ENCODE measurements around the gene TH. TPM values are rescaled to one million over a fixed set of nuclear protein-coding genes. Genes with fewer than 3 reads are reported as not detected.
"Not testable (repeated sequence)": the region's sequence is repeated elsewhere in the genome, so short reads cannot be mapped to it uniquely, and the experiment has no call there.

Gene TH
- polyA plus RNA-seq, 1 donor: 0.33 TPM

- not testable (repeated sequence) for DNase-seq (ENCODE audit: low read depth)
These were observed 6.6 kb upstream of the TH start for GRCh38 chr11:2178055-2178773.

DNA sequence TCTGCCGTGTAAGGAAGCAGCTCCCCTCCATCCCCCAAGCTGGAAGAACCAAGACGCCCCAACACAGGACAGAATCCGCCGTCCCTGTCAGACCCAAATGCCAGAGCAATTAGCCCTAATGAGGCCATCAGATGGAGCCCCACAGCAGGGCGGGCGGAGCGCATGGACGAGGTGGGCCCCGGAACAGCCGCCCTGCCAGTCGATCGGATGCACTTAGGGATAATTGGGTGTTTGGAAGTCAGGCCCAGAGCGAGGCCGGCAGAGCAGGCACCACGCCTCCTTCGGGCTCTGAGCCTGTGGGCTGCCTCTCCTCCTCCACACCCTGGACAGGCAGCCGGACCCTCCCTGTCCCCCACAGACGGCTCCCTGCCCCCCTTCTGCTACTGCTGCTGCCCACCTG, 5.5 kb upstream of the TH start:
- DNase-seq (ENCODE audit: low read depth): no peak

DNA sequence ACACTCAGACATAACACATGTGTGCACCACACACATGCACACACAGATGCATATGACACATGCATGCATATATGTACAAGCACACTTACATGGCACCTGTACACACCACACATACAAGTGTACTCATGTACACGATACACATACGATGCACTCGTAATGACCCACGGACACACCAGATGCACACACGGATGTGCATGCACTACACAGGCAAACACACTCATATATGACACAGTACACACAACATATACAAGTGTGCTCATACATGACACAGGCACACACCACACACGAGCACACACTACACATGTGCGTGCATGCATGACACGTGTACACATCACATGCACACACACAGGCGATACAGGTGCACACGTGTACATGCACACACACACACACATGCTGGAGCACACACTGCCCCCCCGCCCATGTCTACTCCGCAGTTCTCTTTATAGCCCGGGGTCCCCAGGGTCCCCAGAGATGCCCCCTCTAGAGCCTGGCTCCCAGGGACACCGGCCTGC, 4.8 kb upstream of the TH start:
- DNase-seq (ENCODE audit: low read depth): no peak

GRCh38 chr11:2175659-2176058, 4.0 kb upstream of the TH start:
- DNase-seq (ENCODE audit: low read depth): no peak

DNA sequence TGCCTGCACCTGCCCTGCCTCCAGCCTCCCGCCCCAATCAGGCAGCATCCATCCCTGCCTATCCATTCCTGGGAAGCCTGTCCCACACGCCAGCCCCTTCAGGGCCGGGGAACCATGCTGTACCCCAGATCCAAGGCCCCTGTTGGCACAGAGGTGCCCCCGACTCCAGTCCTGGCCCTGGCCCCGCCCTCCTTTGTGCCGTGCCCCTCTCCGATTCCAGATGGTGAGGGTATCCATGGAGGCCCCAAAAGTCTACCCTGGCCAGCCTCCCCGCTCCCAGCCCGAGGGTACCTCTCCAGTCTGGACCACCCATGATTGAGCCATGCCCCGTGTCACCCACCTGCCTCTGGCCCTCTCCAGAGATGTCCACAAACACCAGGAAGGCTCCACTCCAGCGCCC, 2.7 kb upstream of the TH start:
- no peak for DNase-seq (ENCODE audit: low read depth)

DNA sequence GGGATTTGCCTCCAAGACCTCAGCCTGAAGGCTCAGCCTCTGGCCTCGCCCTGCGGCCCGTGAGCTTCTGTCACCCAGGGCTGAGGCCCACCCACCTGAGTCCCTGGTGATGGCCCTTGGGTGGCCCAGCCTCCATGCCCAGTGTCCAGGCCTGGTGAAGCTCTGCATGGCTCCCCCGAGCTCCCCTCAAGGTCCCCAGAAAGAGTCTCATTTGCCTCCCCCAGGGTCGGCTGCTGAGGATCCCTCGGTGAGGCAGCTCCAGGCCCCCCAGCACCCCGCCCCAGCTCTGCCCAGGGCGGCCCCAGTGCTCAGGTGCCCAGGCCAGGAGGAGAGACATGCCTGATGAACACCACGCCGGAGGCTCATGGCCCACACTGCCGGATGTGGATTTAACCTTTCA, 2.1 kb upstream of the TH start:
- no peak for DNase-seq (ENCODE audit: low read depth)

DNA sequence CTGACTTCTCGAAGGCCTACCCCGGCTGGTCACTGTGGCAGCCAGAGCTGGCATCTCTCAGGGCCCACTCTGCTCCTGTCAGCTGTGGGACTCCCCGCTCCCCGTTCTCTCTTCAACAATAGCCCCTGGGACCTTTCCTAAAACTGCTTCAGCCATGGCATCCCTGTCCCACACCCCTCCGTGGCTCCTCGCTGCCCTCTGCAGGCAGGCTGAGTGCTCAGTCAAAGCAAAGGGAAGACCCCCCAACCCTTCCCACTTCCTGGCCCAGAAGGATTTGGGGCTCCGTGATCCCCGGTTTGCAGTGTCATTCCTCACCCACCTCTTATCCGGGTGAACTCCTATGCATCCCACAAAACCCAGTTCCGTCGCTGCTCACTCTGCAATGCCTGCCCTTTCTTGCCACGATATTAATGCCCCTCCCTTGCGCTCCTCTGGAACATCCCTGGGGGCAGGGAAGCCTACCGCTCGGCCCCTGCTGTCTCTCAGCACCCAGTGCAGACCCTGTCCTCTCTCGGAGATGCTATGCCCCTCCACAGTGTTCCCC, 1.6 kb upstream of the TH start:
- no peak for DNase-seq (ENCODE audit: low read depth)

DNA sequence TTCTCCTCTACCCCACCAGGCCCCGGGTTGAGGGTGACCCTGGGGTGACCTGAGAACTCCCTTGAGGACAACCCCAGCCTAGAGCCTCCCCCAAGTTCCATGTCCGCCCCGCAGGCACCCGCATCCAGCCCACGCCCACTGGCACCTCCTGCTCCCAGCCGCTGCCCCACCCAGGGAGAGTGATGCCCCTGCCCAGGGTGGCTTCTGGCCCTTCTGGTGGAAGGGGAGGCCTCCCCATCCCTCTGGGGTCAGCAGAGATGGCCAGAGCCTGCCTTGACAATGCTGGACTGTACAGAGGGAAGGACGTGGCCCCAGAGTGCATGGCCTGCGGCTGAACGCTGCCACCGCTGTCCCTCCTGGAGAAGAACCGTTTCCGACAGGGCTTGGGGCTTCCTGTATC, 1.1 kb upstream of the TH start:
- DNase-seq (ENCODE audit: low read depth): no peak

- no peak for DNase-seq (ENCODE audit: low read depth)
These were observed 1.7 kb downstream of the TH start for GRCh38 chr11:2169626-2170570.

- DNase-seq (ENCODE audit: low read depth): no peak
These were observed 2.6 kb downstream of the TH start for GRCh38 chr11:2169005-2169378.

- DNase-seq (ENCODE audit: low read depth): no peak
These were observed 3.2 kb downstream of the TH start for GRCh38 chr11:2168286-2169004.

DNA sequence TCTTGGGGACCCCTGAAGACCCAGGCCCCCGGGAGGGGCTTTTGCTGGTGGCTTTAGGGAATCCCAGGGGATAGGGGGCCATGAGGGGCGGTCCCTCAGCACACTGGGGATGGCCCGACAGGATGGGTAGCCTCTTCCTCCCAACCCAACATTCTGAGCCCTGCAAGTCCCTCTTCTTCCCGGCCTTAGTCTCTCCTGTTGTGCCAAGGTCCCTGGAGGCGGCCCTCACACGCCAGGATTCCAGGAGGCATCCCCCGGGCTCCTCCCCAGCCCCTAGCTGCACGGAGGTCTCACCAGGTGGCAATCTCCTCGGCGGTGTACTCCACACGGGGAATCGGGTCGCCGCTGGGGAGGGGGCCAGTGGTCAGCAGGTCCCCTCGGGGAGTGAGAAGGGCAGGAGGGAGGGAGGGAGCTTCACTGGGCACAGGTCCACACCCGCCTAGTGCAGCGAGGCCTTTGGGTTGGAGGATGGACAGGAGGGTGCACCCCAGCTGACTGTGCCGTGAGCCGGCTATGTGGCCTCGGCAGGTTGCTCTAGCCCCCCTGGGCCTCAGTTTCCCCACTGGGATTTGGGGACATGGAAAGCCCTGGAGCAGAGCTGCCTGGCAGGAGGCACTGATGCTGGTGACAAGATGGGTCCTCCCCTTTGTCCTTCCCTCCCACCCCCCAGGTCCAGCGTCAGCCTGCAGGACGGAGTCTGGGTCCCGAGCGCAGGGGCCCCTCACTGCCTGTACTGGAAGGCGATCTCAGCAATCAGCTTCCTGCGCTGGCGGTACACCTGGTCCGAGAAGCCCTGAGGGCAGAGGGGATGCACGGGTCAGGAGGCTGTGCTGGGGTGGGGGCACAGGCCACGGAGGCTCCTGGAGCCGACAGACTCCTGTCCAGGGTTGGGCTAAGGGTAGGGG, 4.2 kb downstream of the TH start:
- no peak for DNase-seq (ENCODE audit: low read depth)

DNA sequence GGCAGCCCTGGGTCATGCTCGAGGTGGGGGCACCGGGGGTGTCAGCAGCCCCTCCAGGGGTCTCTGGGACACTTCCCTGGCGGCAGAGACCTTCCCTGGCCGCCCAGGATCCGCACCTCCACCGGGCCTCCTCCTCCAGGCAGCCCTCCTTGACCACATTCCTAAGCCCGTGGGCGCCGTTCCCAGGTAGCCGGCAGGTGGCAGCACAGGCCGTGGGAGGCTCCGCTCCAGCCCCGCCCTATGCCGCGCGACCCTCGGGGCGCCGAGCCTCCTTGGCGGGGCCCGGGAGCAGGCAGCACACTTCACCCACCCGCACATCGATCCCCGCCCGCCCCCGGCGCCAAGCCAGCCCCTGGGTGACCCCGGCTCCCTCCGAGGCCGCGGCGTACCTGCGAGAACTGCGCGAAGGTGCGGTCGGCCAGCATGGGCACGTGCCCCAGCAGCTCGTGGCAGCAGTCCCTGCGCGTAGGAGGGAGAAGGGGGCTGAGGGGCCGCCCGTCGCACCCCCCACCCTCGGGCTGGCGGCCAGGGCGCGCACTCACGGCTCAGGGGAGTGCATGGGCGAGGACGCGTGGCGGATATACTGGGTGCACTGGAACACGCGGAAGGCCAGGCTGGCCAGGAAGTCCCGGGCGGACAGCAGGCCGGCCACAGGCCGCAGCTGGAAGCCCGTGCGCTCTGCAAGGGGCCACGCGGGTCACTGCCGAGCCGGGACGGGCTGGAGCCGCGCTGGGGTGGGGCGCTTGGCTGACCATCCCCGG, 5.3 kb downstream of the TH start:
- no peak for DNase-seq (ENCODE audit: low read depth)

GRCh38 chr11:2165571-2165970, 6.0 kb downstream of the TH start:
- no peak for DNase-seq (ENCODE audit: low read depth)

DNA sequence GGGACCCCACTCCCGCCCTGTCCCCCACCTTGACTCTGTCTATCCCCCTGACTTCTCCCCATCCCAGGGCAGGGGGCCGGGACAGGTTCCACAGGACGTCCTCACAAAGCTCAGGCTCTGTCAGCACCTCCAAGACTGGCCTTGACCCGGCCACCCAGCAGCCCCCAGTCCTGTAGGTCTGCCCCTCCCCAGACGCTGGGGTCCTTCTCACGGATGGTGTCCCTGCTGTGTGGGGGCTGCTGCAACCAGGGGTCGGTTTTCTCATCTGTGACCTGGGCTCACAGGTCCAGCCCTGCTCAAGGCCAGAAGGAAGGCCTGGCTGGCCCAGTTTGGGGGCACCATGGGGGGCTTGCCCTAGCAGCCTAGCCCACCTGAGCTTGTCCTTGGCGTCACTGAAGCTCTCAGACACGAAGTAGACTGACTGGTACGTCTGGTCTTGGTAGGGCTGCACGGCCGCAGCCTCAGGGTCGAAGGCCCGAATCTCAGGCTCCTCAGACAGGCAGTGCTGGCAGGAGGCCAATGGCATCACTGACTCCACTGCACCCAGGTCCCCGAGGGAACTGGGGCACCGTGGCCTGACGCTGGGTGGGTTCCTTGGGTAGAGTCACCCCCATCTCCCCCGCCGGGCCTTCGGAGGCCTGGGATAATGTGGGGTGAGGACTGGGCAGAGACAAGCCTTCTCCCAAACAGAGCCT, 6.6 kb downstream of the TH start:
- DNase-seq (ENCODE audit: low read depth): no peak

GRCh38 chr11:2164081-2164480, 7.5 kb downstream of the TH start:
- DNase-seq (ENCODE audit: low read depth): no peak

- no peak for DNase-seq (ENCODE audit: low read depth)
These were observed 8.1 kb downstream of the TH start for GRCh38 chr11:2163428-2163978.

- DNase-seq (ENCODE audit: low read depth): no peak
These were observed 10.8 kb downstream of the TH start, which contains the start of gene INS for GRCh38 chr11:2160736-2161259. TSS of gene INS (minus strand) at chr11:2161209. CDS start at chr11:2160971, 238 bp downstream.

All from forelimb muscle (tissue), 1 donor.